ENCODE measurements around the gene ILRUN. TPM values are rescaled to one million over a fixed set of nuclear protein-coding genes. Genes with fewer than 3 reads are reported as not detected.

Gene ILRUN
- total RNA-seq, 2 experiments from 2014 or later, result 27.1 to 82.7 TPM

GRCh38 chr6:34648806-34649205 lies 47.8 kb downstream of the ILRUN start:
- POLR2A ChIA-PET, result interaction anchor here (1.0 kb wide), 1 partner anchor 10 kb away, joined by 5 read pairs; no protein-coding TSS in a partner anchor
- BruUV-seq (replicated peaks), result no TSS peak
- H3K79me2 ChIP-seq (ENCODE audit: insufficient read depth, low read depth, low read length), result peaks cover 58% of the 10 kb centered on the region; the same call in 1 of the 2 replicates
- TF ChIP-seq CTCF (conservative IDR thresholded peaks at IDR 0.05; ENCODE audit: low read length) (no peak), EZH2phosphoT487 (IDR thresholded peaks at IDR 0.05; ENCODE audit: borderline replicate concordance, low read depth, low read length) (no peak)
- CTCF ChIA-PET (ENCODE audit: unreplicated experiment), result no interaction called here
- H2AFZ ChIP-seq (ENCODE audit: low read length), result no peak overlapping the region
- intact Hi-C loops (cut with micrococcal nuclease; ENCODE audit: unreplicated experiment), result no loop called here
- H3K9me2 ChIP-seq (ENCODE audit: insufficient read depth, low read length), result no peaks in the 10 kb centered on the region
- no peak overlapping the region for H3K27ac ChIP-seq (ENCODE audit: low read depth, low read length, poor library complexity, severe bottlenecking)
- no peak for DNase-seq (ENCODE audit: low spot score)
- peaks cover 38% of the 10 kb centered on the region for H3K4me1 ChIP-seq (ENCODE audit: insufficient read depth, low read length, poor library complexity, severe bottlenecking)
- no peaks in the 10 kb centered on the region for H4K20me1 ChIP-seq (ENCODE audit: insufficient read depth, low read length)
- no peak overlapping the region for H3K4me3 ChIP-seq (ENCODE audit: low read depth, low read length, poor library complexity, severe bottlenecking)
- H3K4me2 ChIP-seq (ENCODE audit: low read length), result no peak overlapping the region
- peaks cover 85% of the 10 kb centered on the region for H3K36me3 ChIP-seq (ENCODE audit: insufficient read depth, low read length)
- no peaks in the 10 kb centered on the region for H3K9me3 ChIP-seq (ENCODE audit: low read length)

Small RNA genes lying within 50 kb of the gene (small RNA-seq; reads per million reads assigned to genes)
- not detected for gene RN7SL200P

Other genes starting within 250 kb of the ILRUN start
- gene PACSIN1, start 230.7 kb downstream of the ILRUN start, total RNA-seq (2014; rRNA removed; shearing (Covaris generic)), result 14.9 and 19.3 TPM in 2 replicates
- gene PACSIN1, start 230.7 kb downstream of the ILRUN start, total RNA-seq (2022), result 70.8 and 88.4 TPM in 2 replicates
- 0.36 and 0.54 TPM in 2 replicates for gene SPDEF, start 140.4 kb downstream of the ILRUN start, total RNA-seq (2014; rRNA removed; shearing (Covaris generic))
- gene SPDEF, start 140.4 kb downstream of the ILRUN start, total RNA-seq (2022), result 0.34 and 0.52 TPM in 2 replicates
- 158 and 210 TPM in 2 replicates for gene SNRPC, start 60.7 kb upstream of the ILRUN start, total RNA-seq (2014; rRNA removed; shearing (Covaris generic))
- gene SNRPC, start 60.7 kb upstream of the ILRUN start, total RNA-seq (2022), result 177 and 184 TPM in 2 replicates
- gene BLTP3A, start 95.3 kb upstream of the ILRUN start, total RNA-seq (2014; rRNA removed; shearing (Covaris generic)), result 11.4 and 11.9 TPM in 2 replicates
- gene BLTP3A, start 95.3 kb upstream of the ILRUN start, total RNA-seq (2022), result 23.3 and 24.5 TPM in 2 replicates
- gene TAF11, start 191.3 kb upstream of the ILRUN start, total RNA-seq (2014; rRNA removed; shearing (Covaris generic)), result 30.1 and 30.3 TPM in 2 replicates
- 39.2 and 41.5 TPM in 2 replicates for gene TAF11, start 191.3 kb upstream of the ILRUN start, total RNA-seq (2022)
- 7.8 and 10.9 TPM in 2 replicates for gene ANKS1A, start 192.5 kb upstream of the ILRUN start, total RNA-seq (2014; rRNA removed; shearing (Covaris generic))
- gene ANKS1A, start 192.5 kb upstream of the ILRUN start, total RNA-seq (2022), result 12.3 and 13.8 TPM in 2 replicates